Measurements from ENCODE around the gene MINK1.

The MINK1 gene

DNA sequence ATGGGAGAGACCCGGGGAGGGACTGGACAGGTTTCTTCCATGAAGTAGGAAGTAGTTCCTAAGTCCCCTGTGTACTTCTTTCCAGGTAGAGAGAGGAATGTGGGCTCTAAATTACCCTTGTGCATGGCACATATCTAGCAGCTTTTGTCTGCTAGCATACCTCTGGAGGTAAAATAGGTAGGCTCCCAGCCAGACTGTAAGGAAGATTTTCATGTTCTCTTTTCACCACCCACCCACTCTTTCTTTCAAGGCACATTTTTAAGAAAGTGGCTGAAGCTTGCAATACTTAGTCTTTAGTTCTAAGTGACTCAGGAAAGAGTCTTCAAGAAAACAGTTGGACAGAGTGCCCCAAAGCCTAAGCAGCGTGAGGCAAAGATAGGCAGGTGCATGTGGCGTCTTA is 9.2 kb downstream of the MINK1 start:
- Histone ChIP-seq H3K27me3 (ENCODE audit: control insufficient read depth, insufficient read depth, low read length) (no peaks in the 10 kb centered on the region), H3K4me1 (ENCODE audit: control insufficient read depth, insufficient read depth, low read length) (no peaks in the 10 kb centered on the region), H3K36me3 (ENCODE audit: control insufficient read depth, insufficient read depth, low read length) (no peaks in the 10 kb centered on the region), H3K4me3 (ENCODE audit: low read length) (no peak overlapping the region), H3K27ac (ENCODE audit: low read depth, low read length) (no peak overlapping the region), H3K9ac (ENCODE audit: low read length) (no peak overlapping the region)

DNA sequence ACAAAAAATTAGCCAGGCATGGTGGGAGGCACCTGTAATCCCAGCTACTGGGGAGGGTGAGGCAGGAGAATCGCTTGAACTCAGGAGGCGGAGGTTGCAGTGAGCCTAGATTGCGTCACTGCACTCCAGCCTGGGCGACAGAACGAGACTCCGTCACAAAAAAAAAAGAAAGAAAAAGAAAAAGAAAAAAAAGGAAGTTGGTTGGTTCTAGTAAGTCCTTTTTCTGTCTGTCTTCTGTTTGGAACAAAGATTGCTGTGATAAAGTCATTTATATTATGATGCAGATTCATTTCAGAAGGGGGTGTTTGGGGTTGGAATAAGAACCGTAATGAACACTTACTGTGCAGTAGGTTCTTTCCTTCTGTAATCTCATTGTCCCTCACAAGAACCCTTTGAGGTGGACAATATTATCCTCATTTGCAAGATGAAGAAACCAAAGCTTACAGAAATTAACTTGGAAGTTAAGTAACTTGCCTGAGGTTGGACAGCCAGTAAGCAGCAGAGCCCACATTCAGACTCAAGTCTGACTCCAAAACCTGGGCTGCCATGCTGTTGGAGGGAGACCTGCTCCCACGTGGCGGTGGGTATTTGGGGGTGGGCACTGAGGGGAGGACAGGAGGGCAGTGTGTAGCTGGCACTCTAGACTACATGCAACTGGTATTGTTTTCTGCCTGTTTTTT is 10.3 kb downstream of the MINK1 start:
- Histone ChIP-seq H3K27ac (ENCODE audit: low read depth, low read length) (no peak overlapping the region), H3K27me3 (ENCODE audit: control insufficient read depth, insufficient read depth, low read length) (no peaks in the 10 kb centered on the region), H3K4me1 (ENCODE audit: control insufficient read depth, insufficient read depth, low read length) (no peaks in the 10 kb centered on the region), H3K36me3 (ENCODE audit: control insufficient read depth, insufficient read depth, low read length) (no peaks in the 10 kb centered on the region), H3K4me3 (ENCODE audit: low read length) (no peak overlapping the region), H3K9ac (ENCODE audit: low read length) (no peak overlapping the region)

DNA sequence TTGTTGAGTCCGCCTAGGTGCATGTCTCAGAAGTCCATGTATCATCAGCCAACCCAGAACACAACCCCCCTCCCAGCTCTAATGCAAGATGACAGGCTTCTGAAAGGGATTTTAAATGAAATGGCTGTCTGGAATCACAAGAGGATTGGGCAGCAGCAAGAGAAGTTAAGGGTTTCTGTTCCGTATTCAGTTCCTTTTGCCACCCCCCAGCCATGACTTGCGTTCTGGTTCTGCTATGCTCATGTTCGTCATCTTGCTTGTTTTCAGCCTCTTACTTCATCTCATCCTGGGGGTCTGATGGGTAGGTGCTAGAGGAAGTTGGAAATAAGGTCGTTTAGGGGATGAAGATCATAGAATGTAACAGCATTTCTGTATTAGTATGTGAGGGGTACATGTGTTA is 12.0 kb downstream of the MINK1 start:
- Histone ChIP-seq H3K4me3 (ENCODE audit: low read length) (no peak overlapping the region), H3K4me1 (ENCODE audit: control insufficient read depth, insufficient read depth, low read length) (no peaks in the 10 kb centered on the region), H3K36me3 (ENCODE audit: control insufficient read depth, insufficient read depth, low read length) (no peaks in the 10 kb centered on the region)

DNA sequence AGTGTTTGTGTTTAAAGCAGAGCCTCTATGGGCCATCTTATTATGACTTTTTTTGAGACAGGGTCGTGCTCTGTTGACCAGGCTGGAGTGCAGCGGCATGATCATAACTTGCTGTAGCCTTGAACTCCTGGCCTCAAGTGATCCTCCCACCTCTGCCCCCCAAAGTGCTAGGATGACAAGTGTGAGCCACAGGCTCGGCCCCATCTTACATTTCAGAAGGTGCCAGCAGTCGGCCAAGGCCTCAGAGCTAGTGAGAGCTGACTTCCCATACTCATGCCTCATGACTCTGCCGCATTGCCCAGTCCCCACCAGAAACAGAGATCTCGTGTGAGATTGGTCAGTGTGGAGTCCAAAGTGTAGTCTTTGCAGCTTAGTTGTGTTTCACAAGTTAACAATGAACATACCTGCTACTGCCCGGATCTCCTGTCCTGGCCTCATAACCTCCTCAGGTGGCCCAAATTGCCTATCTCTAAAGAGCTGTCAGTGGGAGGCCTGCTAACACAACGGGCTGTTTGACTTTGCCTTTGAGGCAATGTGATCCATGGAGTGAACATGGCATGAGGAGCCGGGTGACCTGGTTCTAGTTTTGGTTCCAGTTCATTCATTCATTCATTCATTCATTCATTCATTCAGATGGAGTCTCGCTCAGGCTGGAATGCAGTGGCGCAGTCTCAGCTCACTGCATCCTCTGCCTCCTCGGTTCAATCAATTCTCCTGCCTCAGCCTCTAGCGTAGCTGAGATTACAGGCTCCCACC is 13.7 kb downstream of the MINK1 start:
- Histone ChIP-seq H3K4me1 (ENCODE audit: control insufficient read depth, insufficient read depth, low read length) (no peaks in the 10 kb centered on the region), H3K36me3 (ENCODE audit: control insufficient read depth, insufficient read depth, low read length) (no peaks in the 10 kb centered on the region), H3K27me3 (ENCODE audit: control insufficient read depth, insufficient read depth, low read length) (no peaks in the 10 kb centered on the region), H3K4me3 (ENCODE audit: low read length) (no peak overlapping the region), H3K27ac (ENCODE audit: low read depth, low read length) (no peak overlapping the region), H3K9ac (ENCODE audit: low read length) (no peak overlapping the region)

More for the DNA sequence above, 12.0 kb downstream of the MINK1 start:
- H3K27ac ChIP-seq (ENCODE audit: low read depth, low read length), result no peak overlapping the region
- H3K9ac ChIP-seq (ENCODE audit: low read length), result no peak overlapping the region
- no peaks in the 10 kb centered on the region for H3K27me3 ChIP-seq (ENCODE audit: control insufficient read depth, insufficient read depth, low read length)

DNA sequence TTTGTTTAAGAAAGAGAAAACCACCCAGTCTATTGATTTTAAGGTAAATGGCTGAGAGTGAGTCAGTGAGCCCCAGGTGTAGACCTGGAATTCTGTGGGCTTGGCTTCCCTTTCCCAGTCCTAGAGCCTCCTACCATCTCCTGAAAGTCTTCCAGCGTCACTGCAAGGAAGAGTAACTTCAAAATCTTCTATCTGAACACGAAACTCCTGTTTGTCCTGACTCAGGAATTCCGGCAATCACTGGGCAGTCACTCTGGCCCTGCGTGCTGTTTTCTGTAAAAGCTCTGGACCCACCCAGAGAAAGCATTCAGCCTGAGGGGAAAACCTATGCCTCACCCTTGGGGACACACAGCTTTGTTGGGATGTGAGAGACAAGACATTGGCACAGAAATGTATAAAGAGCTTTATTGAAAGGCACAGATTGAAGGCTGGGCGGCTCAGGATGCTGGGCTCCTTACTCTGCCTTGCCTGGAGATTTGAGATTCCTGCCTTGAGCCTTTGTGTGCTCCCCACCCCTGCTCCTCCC is 15.9 kb downstream of the MINK1 start:
- Histone ChIP-seq H3K4me1 (ENCODE audit: control insufficient read depth, insufficient read depth, low read length) (no peaks in the 10 kb centered on the region), H3K9ac (ENCODE audit: low read length) (no peak overlapping the region), H3K36me3 (ENCODE audit: control insufficient read depth, insufficient read depth, low read length) (no peaks in the 10 kb centered on the region), H3K27me3 (ENCODE audit: control insufficient read depth, insufficient read depth, low read length) (no peaks in the 10 kb centered on the region), H3K4me3 (ENCODE audit: low read length) (no peak overlapping the region), H3K27ac (ENCODE audit: low read depth, low read length) (no peak overlapping the region)

- no peak overlapping the region for H3K9ac ChIP-seq (ENCODE audit: low read length)
- no peaks in the 10 kb centered on the region for H3K27me3 ChIP-seq (ENCODE audit: control insufficient read depth, insufficient read depth, low read length)
- H3K36me3 ChIP-seq (ENCODE audit: control insufficient read depth, insufficient read depth, low read length), result no peaks in the 10 kb centered on the region
- H3K4me1 ChIP-seq (ENCODE audit: control insufficient read depth, insufficient read depth, low read length), result no peaks in the 10 kb centered on the region
- no peak overlapping the region for H3K27ac ChIP-seq (ENCODE audit: low read depth, low read length)
- H3K4me3 ChIP-seq (ENCODE audit: low read length), result no peak overlapping the region
These were observed 17.1 kb downstream of the MINK1 start for GRCh38 chr17:4850246-4850645.

DNA sequence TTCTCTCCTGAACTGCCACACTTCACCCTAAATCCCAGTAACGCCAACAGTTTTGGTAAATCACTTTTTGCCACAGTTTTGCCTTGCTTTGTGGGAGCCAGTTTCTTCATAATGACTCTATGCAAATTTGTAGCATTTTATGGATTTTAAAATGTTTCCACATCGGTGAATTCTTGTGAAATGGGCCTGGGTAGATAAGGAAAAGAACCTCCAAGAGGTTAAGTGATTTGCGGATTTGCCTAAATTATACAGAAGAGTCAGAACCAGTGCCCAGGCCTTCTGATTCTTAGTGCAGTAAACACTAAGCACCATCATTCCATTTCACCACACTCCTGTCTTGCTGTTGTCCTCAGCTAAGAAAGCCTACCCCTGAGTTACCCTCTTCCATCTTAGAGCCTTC is 17.9 kb downstream of the MINK1 start:
- no peaks in the 10 kb centered on the region for H3K4me1 ChIP-seq (ENCODE audit: control insufficient read depth, insufficient read depth, low read length)
- no peak overlapping the region for H3K27ac ChIP-seq (ENCODE audit: low read depth, low read length)
- H3K36me3 ChIP-seq (ENCODE audit: control insufficient read depth, insufficient read depth, low read length), result peaks cover 2% of the 10 kb centered on the region
- no peaks in the 10 kb centered on the region for H3K27me3 ChIP-seq (ENCODE audit: control insufficient read depth, insufficient read depth, low read length)
- no peak overlapping the region for H3K9ac ChIP-seq (ENCODE audit: low read length)
- H3K4me3 ChIP-seq (ENCODE audit: low read length), result no peak overlapping the region

GRCh38 chr17:4852567-4853207 is 19.5 kb downstream of the MINK1 start:
- no peak overlapping the region for H3K27ac ChIP-seq (ENCODE audit: low read depth, low read length)
- peaks cover 2% of the 10 kb centered on the region for H3K36me3 ChIP-seq (ENCODE audit: control insufficient read depth, insufficient read depth, low read length)
- no peaks in the 10 kb centered on the region for H3K27me3 ChIP-seq (ENCODE audit: control insufficient read depth, insufficient read depth, low read length)
- no peak overlapping the region for H3K4me3 ChIP-seq (ENCODE audit: low read length)
- H3K9ac ChIP-seq (ENCODE audit: low read length), result no peak overlapping the region
- no peaks in the 10 kb centered on the region for H3K4me1 ChIP-seq (ENCODE audit: control insufficient read depth, insufficient read depth, low read length)

DNA sequence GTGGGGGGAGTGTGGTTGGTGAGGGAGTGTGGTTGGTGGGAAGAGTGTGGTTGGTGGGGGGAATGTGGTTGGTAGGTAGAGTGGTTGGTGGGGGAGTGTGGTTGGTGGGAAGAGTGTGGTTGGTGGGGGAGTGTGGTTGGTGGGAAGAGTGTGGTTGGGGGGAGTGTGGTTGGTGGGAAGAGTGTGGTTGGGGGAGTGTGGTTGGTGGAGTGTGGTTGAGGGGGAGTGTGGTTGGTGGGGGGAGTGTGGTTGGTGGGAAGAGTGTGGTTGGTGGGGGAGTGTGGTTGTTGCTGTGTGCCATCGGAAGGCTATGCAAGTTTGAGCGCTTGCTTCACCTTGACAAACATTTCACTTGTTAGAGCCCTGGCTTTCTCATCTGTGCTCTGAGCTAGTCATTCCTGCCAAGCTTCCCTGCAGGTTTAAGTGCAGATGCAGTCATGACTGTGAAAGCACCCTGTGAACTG is 20.1 kb downstream of the MINK1 start:
- no peak overlapping the region for H3K4me3 ChIP-seq (ENCODE audit: low read length)
- peaks cover 2% of the 10 kb centered on the region for H3K36me3 ChIP-seq (ENCODE audit: control insufficient read depth, insufficient read depth, low read length)
- no peaks in the 10 kb centered on the region for H3K4me1 ChIP-seq (ENCODE audit: control insufficient read depth, insufficient read depth, low read length)
- H3K27ac ChIP-seq (ENCODE audit: low read depth, low read length), result no peak overlapping the region
- H3K27me3 ChIP-seq (ENCODE audit: control insufficient read depth, insufficient read depth, low read length), result no peaks in the 10 kb centered on the region
- no peak overlapping the region for H3K9ac ChIP-seq (ENCODE audit: low read length)

GRCh38 chr17:4854111-4854681 is 21.1 kb downstream of the MINK1 start:
- H3K27ac ChIP-seq (ENCODE audit: low read depth, low read length), result no peak overlapping the region
- H3K36me3 ChIP-seq (ENCODE audit: control insufficient read depth, insufficient read depth, low read length), result peaks cover 2% of the 10 kb centered on the region
- no peak overlapping the region for H3K9ac ChIP-seq (ENCODE audit: low read length)
- H3K4me1 ChIP-seq (ENCODE audit: control insufficient read depth, insufficient read depth, low read length), result peaks cover 7% of the 10 kb centered on the region
- H3K27me3 ChIP-seq (ENCODE audit: control insufficient read depth, insufficient read depth, low read length), result no peaks in the 10 kb centered on the region
- H3K4me3 ChIP-seq (ENCODE audit: low read length), result no peak overlapping the region

DNA sequence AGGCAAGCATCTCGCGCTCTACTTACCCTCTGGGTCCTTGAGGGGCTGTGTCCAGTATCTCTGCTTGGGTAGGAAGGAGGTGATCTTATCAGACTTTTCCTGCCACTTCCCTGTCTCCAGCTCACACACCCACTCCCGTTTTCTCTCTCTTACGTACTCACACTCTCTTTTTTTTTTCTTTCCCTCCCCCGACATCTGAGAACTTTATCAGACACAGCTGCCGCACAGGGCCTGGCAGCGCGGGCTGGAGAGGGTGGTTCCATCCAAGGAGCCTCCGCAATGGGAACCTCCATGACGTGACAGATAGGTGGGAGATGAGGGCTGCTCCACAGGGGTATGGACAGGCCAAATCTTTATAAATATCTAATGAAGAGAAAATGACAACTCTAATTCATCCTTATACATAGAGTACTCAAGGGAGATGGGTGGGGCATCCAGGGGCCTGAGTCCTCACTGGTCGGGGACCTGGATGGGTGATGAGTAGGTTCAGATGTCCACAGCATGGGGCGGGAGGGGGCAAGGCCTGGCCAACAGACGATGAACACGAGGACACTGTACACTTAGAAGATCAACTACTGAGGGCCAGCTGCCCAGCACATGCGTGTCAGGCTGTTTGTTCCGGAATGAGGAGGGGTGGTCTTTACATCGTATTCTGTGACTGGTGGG is 23.3 kb downstream of the MINK1 start:
- Histone ChIP-seq H3K4me1 (ENCODE audit: control insufficient read depth, insufficient read depth, low read length) (peaks cover 8% of the 10 kb centered on the region), H3K4me3 (ENCODE audit: low read length) (no peak overlapping the region), H3K36me3 (ENCODE audit: control insufficient read depth, insufficient read depth, low read length) (peaks cover 5% of the 10 kb centered on the region), H3K9ac (ENCODE audit: low read length) (no peak overlapping the region), H3K27me3 (ENCODE audit: control insufficient read depth, insufficient read depth, low read length) (no peaks in the 10 kb centered on the region), H3K27ac (ENCODE audit: low read depth, low read length) (no peak overlapping the region)

- no peaks in the 10 kb centered on the region for H3K27me3 ChIP-seq (ENCODE audit: control insufficient read depth, insufficient read depth, low read length)
- H3K4me3 ChIP-seq (ENCODE audit: low read length), result no peak overlapping the region
- peaks cover 7% of the 10 kb centered on the region for H3K36me3 ChIP-seq (ENCODE audit: control insufficient read depth, insufficient read depth, low read length)
- no peak overlapping the region for H3K27ac ChIP-seq (ENCODE audit: low read depth, low read length)
- H3K4me1 ChIP-seq (ENCODE audit: control insufficient read depth, insufficient read depth, low read length), result peaks cover 8% of the 10 kb centered on the region
- H3K9ac ChIP-seq (ENCODE audit: low read length), result no peak overlapping the region
These were observed 23.8 kb downstream of the MINK1 start for GRCh38 chr17:4856937-4857314.

All from rectal smooth muscle tissue (tissue), 1 donor.